WTC11 (cell line): Measurements from ENCODE around the gene ATP5PB. TPM values are rescaled to one million over a fixed set of nuclear protein-coding genes. Genes with fewer than 3 reads are reported as not detected.

Experiments used
- ATAC-seq: fragments of 200-7000 bp; cut with Tn5 transposase; 2 replicates; pipeline ENCODE4 v1.10.0; 2021; ENCODE audit warnings: mild to moderate bottlenecking, moderate library complexity
- CTCF ChIA-PET: fragments of 300-600 bp; sonication (Branson Sonifier 250); formaldehyde crosslinking; loops from one replicate; lab custom pipeline; 2021; ENCODE audit warnings: antibody characterized with exemption; lab: Charles Lee
- POLR2A ChIA-PET: fragments of 350-600 bp; sonication (Branson Sonifier 250); formaldehyde crosslinking; loops from one replicate; lab custom pipeline; 2021; ENCODE audit warnings: antibody characterized with exemption; lab: Charles Lee
- DNase-seq: peaks from one replicate; pipeline ENCODE4 v3.0.0; 2021; ENCODE audit warnings: low spot score
- H3K27ac Mint-ChIP-seq: 2 replicates; pipeline ENCODE4 v1.8.0; 2021; ENCODE audit warnings: mixed read lengths
- H3K27me3 Mint-ChIP-seq: 2 replicates; pipeline ENCODE4 v1.8.0; 2021; ENCODE audit warnings: low read depth, mild to moderate bottlenecking, moderate library complexity, mixed read lengths
- H3K36me3 Mint-ChIP-seq: 2 replicates; pipeline ENCODE4 v1.8.0; 2021; ENCODE audit warnings: mixed read lengths
- H3K4me1 Mint-ChIP-seq: 2 replicates; pipeline ENCODE4 v1.8.0; 2022; ENCODE audit warnings: mixed read lengths
- H3K4me3 Mint-ChIP-seq: 2 replicates; pipeline ENCODE4 v1.8.0; 2021; ENCODE audit warnings: mild to moderate bottlenecking, moderate library complexity, mixed read lengths
- H3K9me3 Mint-ChIP-seq: 2 replicates; pipeline ENCODE4 v1.8.0; 2021; ENCODE audit warnings: mixed read lengths
- AFF4 ChIP-seq: sonication (generic); formaldehyde crosslinking; IDR thresholded peaks from 2 replicates; pipeline ENCODE4 v1.8.1; 2023; ENCODE audit warnings: mild to moderate bottlenecking, missing genetic modification reagents, borderline replicate concordance
- ATF1 ChIP-seq: sonication (generic); formaldehyde crosslinking; IDR thresholded peaks from 2 replicates; pipeline ENCODE4 v1.8.1; 2023; ENCODE audit warnings: mild to moderate bottlenecking, moderate library complexity, missing genetic modification reagents
- CREB1 ChIP-seq: sonication (generic); formaldehyde crosslinking; IDR thresholded peaks from 2 replicates; pipeline ENCODE4 v1.8.0; 2023; ENCODE audit warnings: mild to moderate bottlenecking, missing genetic modification reagents
- E2F1 ChIP-seq: sonication (generic); formaldehyde crosslinking; IDR thresholded peaks from 2 replicates; pipeline ENCODE4 v1.8.0; 2022; ENCODE audit warnings: mild to moderate bottlenecking, missing genetic modification reagents
- ELF4 ChIP-seq: sonication (generic); formaldehyde crosslinking; IDR thresholded peaks from 2 replicates; pipeline ENCODE4 v1.8.1; 2022; ENCODE audit warnings: low read depth, mild to moderate bottlenecking, moderate library complexity, missing genetic modification reagents
- FOXJ3 ChIP-seq: sonication (generic); formaldehyde crosslinking; IDR thresholded peaks from 2 replicates; pipeline ENCODE4 v1.9.0; 2021; ENCODE audit warnings: missing genetic modification reagents, mild to moderate bottlenecking, borderline replicate concordance
- FOXP4 ChIP-seq: sonication (generic); formaldehyde crosslinking; IDR thresholded peaks from 2 replicates; pipeline ENCODE4 v1.8.0; 2022; ENCODE audit warnings: mild to moderate bottlenecking, missing genetic modification reagents
- GTF2I ChIP-seq: fragments of 250-450 bp; sonication (Bioruptor Pico); conservative IDR thresholded peaks from 2 replicates; pipeline ENCODE4 v1.4.0; 2021; ENCODE audit warnings: mild to moderate bottlenecking
- JAZF1 ChIP-seq: fragments of 250-450 bp; sonication (Bioruptor Pico); IDR thresholded peaks from 2 replicates; pipeline ENCODE4 v1.9.0; 2021; ENCODE audit warnings: moderate library complexity, mild to moderate bottlenecking, inconsistent platforms
- JUN ChIP-seq: sonication (generic); formaldehyde crosslinking; IDR thresholded peaks from 2 replicates; pipeline ENCODE4 v1.8.0; 2023; ENCODE audit warnings: mild to moderate bottlenecking, missing genetic modification reagents
- NFATC4 ChIP-seq: fragments of 250-450 bp; sonication (Bioruptor Pico); IDR thresholded peaks from 2 replicates; pipeline ENCODE4 v1.9.0; 2021; ENCODE audit warnings: mild to moderate bottlenecking
- NR1H2 ChIP-seq: sonication (generic); formaldehyde crosslinking; IDR thresholded peaks from 2 replicates; pipeline ENCODE4 v1.9.0; 2021; ENCODE audit warnings: mild to moderate bottlenecking, moderate library complexity, missing genetic modification reagents
- RELA ChIP-seq: sonication (generic); formaldehyde crosslinking; IDR thresholded peaks from 2 replicates; pipeline ENCODE4 v1.8.1; 2022; ENCODE audit warnings: missing genetic modification reagents, mild to moderate bottlenecking, borderline replicate concordance
- SMAD3 ChIP-seq: sonication (generic); formaldehyde crosslinking; IDR thresholded peaks from 2 replicates; pipeline ENCODE4 v1.8.0; 2022; ENCODE audit warnings: missing genetic modification reagents, mild to moderate bottlenecking, borderline replicate concordance
- TCF7 ChIP-seq: sonication (generic); formaldehyde crosslinking; IDR thresholded peaks from 2 replicates; pipeline ENCODE4 v1.8.0; 2022; ENCODE audit warnings: mild to moderate bottlenecking, low read depth, missing genetic modification reagents, moderate library complexity
- USF1 ChIP-seq: sonication (generic); formaldehyde crosslinking; IDR thresholded peaks from 2 replicates; pipeline ENCODE4 v1.8.0; 2022; ENCODE audit warnings: mild to moderate bottlenecking, missing genetic modification reagents
- ZBTB21 ChIP-seq: sonication (generic); formaldehyde crosslinking; IDR thresholded peaks from 2 replicates; pipeline ENCODE4 v1.8.1; 2023; ENCODE audit warnings: mild to moderate bottlenecking, missing genetic modification reagents, borderline replicate concordance
- ZNF138 ChIP-seq: sonication (generic); formaldehyde crosslinking; conservative IDR thresholded peaks from 2 replicates; pipeline ENCODE4 v1.8.1; 2022; ENCODE audit warnings: mild to moderate bottlenecking, moderate library complexity, missing genetic modification reagents
- ZNF232 ChIP-seq: sonication (generic); formaldehyde crosslinking; IDR thresholded peaks from 2 replicates; pipeline ENCODE4 v1.8.0; 2022; ENCODE audit warnings: mild to moderate bottlenecking, missing genetic modification reagents
- ZNF532 ChIP-seq: fragments of 250-450 bp; sonication (Bioruptor Pico); IDR thresholded peaks from 2 replicates; pipeline ENCODE4 v1.9.0; 2021; ENCODE audit warnings: mild to moderate bottlenecking, borderline replicate concordance
- total RNA-seq: library from RNA; stranded (reverse); gene quantifications from 3 replicates; pipeline ENCODE4 v1.2.3, GENCODE V29; 2021

ATP5PB gene
- total RNA-seq, 1 experiment from 2014 or later: 284 TPM

GRCh38 chr1:111422546-111423391 is 26.5 kb upstream of the ATP5PB start (continued):
- TF ChIP-seq E2F1: no peak
- no peak for TF ChIP-seq ZNF532 (CRISPR knock-in tag)
- no peak for TF ChIP-seq NFATC4 (CRISPR knock-in tag)

GRCh38 chr1:111424281-111424680 is 25.0 kb upstream of the ATP5PB start:
- ATAC-seq (no peak), DNase-seq (no peak)
- no peaks in the 10 kb centered on the region for H3K9me3 Mint-ChIP-seq
- TF ChIP-seq RELA (no peak), ZNF232 (CRISPR knock-in tag) (no peak)
- no peaks in the 10 kb centered on the region for H3K4me1 Mint-ChIP-seq
- H3K4me3 Mint-ChIP-seq: no peak overlapping the region
- ChIA-PET POLR2A (no interaction called here), CTCF (no interaction called here)
- no peak overlapping the region for H3K27ac Mint-ChIP-seq
- H3K27me3 Mint-ChIP-seq: no peaks in the 10 kb centered on the region; the same call in none of the 2 replicates
- H3K36me3 Mint-ChIP-seq: no peaks in the 10 kb centered on the region

GRCh38 chr1:111436726-111437125 is 12.5 kb upstream of the ATP5PB start:
- ATAC-seq: no peak
- H3K36me3 Mint-ChIP-seq: peaks cover 39% of the 10 kb centered on the region
- no peak overlapping the region for H3K27ac Mint-ChIP-seq
- H3K27me3 Mint-ChIP-seq: no peaks in the 10 kb centered on the region; the same call in 1 of the 2 replicates
- no peaks in the 10 kb centered on the region for H3K4me1 Mint-ChIP-seq
- no peaks in the 10 kb centered on the region for H3K9me3 Mint-ChIP-seq
- ChIA-PET POLR2A (interaction anchor here (1.2 kb wide), 1 partner anchor 12 kb away, joined by 3 read pairs; the partner anchor contains the start of gene WDR77), CTCF (no interaction called here)
- DNase-seq: no peak
- H3K4me3 Mint-ChIP-seq: no peak overlapping the region
- no peak for TF ChIP-seq TCF7 (CRISPR knock-in tag)
- no peak for TF ChIP-seq JAZF1 (CRISPR knock-in tag)
- no peak for TF ChIP-seq SMAD3 (CRISPR knock-in tag)
- no peak for TF ChIP-seq AFF4 (CRISPR knock-in tag)
- no peak for TF ChIP-seq FOXJ3 (CRISPR knock-in tag)
- TF ChIP-seq GTF2I (CRISPR knock-in tag): no peak
- TF ChIP-seq JUN: no peak
- no peak for TF ChIP-seq NFATC4 (CRISPR knock-in tag)
- TF ChIP-seq CREB1 (CRISPR knock-in tag): no peak
- no peak for TF ChIP-seq ZBTB21
- no peak for TF ChIP-seq FOXP4 (CRISPR knock-in tag)
- no peak for TF ChIP-seq ATF1 (CRISPR knock-in tag)
- TF ChIP-seq ZNF138 (CRISPR knock-in tag): no peak
- TF ChIP-seq ELF4 (CRISPR knock-in tag): no peak
- TF ChIP-seq USF1 (CRISPR knock-in tag): no peak
- TF ChIP-seq NR1H2: no peak
